ENCODE measurements around the gene TMEM51. TPM values are rescaled to one million over a fixed set of nuclear protein-coding genes. Genes with fewer than 3 reads are reported as not detected.

The TMEM51 gene
- total and polyA plus RNA-seq, 10 of the 15 experiments (the other 5 are each of a cell fraction or from before 2014, with no cell fraction given), result 0.55 to 4.8 (median 3.1) TPM

- TF ChIP-seq, protein P1, sequence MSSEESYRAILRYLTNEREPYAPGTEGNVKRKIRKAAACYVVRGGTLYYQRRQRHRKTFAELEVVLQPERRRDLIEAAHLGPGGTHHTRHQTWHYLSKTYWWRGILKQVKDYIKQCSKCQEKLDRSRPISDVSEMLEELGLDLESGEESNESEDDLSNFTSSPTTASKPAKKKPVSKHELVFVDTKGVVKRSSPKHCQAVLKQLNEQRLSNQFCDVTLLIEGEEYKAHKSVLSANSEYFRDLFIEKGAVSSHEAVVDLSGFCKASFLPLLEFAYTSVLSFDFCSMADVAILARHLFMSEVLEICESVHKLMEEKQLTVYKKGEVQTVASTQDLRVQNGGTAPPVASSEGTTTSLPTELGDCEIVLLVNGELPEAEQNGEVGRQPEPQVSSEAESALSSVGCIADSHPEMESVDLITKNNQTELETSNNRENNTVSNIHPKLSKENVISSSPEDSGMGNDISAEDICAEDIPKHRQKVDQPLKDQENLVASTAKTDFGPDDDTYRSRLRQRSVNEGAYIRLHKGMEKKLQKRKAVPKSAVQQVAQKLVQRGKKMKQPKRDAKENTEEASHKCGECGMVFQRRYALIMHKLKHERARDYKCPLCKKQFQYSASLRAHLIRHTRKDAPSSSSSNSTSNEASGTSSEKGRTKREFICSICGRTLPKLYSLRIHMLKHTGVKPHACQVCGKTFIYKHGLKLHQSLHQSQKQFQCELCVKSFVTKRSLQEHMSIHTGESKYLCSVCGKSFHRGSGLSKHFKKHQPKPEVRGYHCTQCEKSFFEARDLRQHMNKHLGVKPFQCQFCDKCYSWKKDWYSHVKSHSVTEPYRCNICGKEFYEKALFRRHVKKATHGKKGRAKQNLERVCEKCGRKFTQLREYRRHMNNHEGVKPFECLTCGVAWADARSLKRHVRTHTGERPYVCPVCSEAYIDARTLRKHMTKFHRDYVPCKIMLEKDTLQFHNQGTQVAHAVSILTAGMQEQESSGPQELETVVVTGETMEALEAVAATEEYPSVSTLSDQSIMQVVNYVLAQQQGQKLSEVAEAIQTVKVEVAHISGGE (CRISPR knock-in tag; IDR thresholded peaks at IDR 0.05), result no peak
- TF ChIP-seq CHD4 (IDR thresholded peaks at IDR 0.05) (no peak), CBFB (IDR thresholded peaks at IDR 0.05; ENCODE audit: low read depth) (no peak), MTA2 (IDR thresholded peaks at IDR 0.05; ENCODE audit: low read depth) (no peak)
- TF ChIP-seq, protein P2, sequence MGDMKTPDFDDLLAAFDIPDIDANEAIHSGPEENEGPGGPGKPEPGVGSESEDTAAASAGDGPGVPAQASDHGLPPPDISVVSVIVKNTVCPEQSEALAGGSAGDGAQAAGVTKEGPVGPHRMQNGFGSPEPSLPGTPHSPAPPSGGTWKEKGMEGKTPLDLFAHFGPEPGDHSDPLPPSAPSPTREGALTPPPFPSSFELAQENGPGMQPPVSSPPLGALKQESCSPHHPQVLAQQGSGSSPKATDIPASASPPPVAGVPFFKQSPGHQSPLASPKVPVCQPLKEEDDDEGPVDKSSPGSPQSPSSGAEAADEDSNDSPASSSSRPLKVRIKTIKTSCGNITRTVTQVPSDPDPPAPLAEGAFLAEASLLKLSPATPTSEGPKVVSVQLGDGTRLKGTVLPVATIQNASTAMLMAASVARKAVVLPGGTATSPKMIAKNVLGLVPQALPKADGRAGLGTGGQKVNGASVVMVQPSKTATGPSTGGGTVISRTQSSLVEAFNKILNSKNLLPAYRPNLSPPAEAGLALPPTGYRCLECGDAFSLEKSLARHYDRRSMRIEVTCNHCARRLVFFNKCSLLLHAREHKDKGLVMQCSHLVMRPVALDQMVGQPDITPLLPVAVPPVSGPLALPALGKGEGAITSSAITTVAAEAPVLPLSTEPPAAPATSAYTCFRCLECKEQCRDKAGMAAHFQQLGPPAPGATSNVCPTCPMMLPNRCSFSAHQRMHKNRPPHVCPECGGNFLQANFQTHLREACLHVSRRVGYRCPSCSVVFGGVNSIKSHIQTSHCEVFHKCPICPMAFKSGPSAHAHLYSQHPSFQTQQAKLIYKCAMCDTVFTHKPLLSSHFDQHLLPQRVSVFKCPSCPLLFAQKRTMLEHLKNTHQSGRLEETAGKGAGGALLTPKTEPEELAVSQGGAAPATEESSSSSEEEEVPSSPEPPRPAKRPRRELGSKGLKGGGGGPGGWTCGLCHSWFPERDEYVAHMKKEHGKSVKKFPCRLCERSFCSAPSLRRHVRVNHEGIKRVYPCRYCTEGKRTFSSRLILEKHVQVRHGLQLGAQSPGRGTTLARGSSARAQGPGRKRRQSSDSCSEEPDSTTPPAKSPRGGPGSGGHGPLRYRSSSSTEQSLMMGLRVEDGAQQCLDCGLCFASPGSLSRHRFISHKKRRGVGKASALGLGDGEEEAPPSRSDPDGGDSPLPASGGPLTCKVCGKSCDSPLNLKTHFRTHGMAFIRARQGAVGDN (IDR thresholded peaks at IDR 0.05), result no peak
These were observed 46.4 kb upstream of the TMEM51 start (continued) for GRCh38 chr1:15107058-15107687.

Data from GM12878 (cell line).